HepG2 (cell line): ENCODE measurements around the gene COASY. TPM values are rescaled to one million over a fixed set of nuclear protein-coding genes. Genes with fewer than 3 reads are reported as not detected.

Source experiments
- RAD21 ChIP-seq: fragments of 450-650 bp; formaldehyde crosslinking; IDR thresholded peaks from 2 replicates; pipeline ENCODE4 v1.5.0; 2020; ENCODE audit warnings: mild to moderate bottlenecking
- SIN3A ChIP-seq: IDR thresholded peaks from 2 replicates; pipeline ENCODE4 v1.6.1; 2011; ENCODE audit warnings: low read depth, mild to moderate bottlenecking, control low read depth, low read length, borderline replicate concordance
- SOX13 ChIP-seq, 3 experiments: fragments of 450-650 bp in 1 of 3; sonication (generic) in 1 of 3; formaldehyde crosslinking in 1 of 3; IDR thresholded peaks in 2 of 3; conservative IDR thresholded peaks in 1 of 3; 2 replicates each; pipeline versions ENCODE4 v1.5.0 to v1.6.1; 2016 to 2020; ENCODE audit warnings: antibody characterized with exemption in 1 of 3, mild to moderate bottlenecking in 1 of 3, missing compliant biosample characterization in 1 of 3, missing genetic modification reagents in 1 of 3, moderate library complexity in 1 of 3
- ZNF138 ChIP-seq: sonication (generic); formaldehyde crosslinking; IDR thresholded peaks from 2 replicates; pipeline ENCODE4 v1.5.0; 2020; ENCODE audit warnings: mild to moderate bottlenecking, low read depth, missing genetic modification reagents
- ZNF589 ChIP-seq: sonication (generic); formaldehyde crosslinking; conservative IDR thresholded peaks from 2 replicates; pipeline ENCODE4 v1.8.0; 2022; ENCODE audit warnings: mild to moderate bottlenecking, moderate library complexity, missing genetic modification reagents
- ZNF670 ChIP-seq: sonication (generic); formaldehyde crosslinking; IDR thresholded peaks from 2 replicates; pipeline ENCODE4 v1.8.0; 2022; ENCODE audit warnings: mild to moderate bottlenecking, missing genetic modification reagents, borderline replicate concordance
- ZNF775 ChIP-seq: sonication (generic); formaldehyde crosslinking; IDR thresholded peaks from 2 replicates; pipeline ENCODE4 v1.4.0; 2020; ENCODE audit warnings: missing genetic modification reagents, mild to moderate bottlenecking, moderate library complexity, borderline replicate concordance
- ZSCAN30 ChIP-seq: sonication (generic); formaldehyde crosslinking; IDR thresholded peaks from 2 replicates; pipeline ENCODE4 v1.5.0; 2020; ENCODE audit warnings: mild to moderate bottlenecking, missing genetic modification reagents
- polyA plus RNA-seq, 8 experiments: library from polyadenylated mRNA; depleted of rRNA in 3 of 8; stranded (reverse) in 7 of 8; unstranded in 1 of 8; fragments of >200 nt; fragmentation: Illumina TruSeq in 4 of 8; extraction: Trizol in 4 of 8; gene quantifications; 2 replicates each; pipeline versions ENCODE4 v1.2.1 to v1.2.3, GENCODE V29; 2011 to 2016; ENCODE audit warnings: low read depth in 4 of 8, missing spikeins in 1 of 8, mixed read lengths in 1 of 8; ENCODE audit not compliant: insufficient read depth in 1 of 8
- total RNA-seq, 5 experiments: library from RNA; depleted of rRNA; stranded (reverse); fragments of >200 nt; fragmentation: Illumina TruSeq; extraction: Trizol; gene quantifications; 2 replicates each; pipeline ENCODE4 v1.2.3, GENCODE V29; 2016; ENCODE audit warnings: low read depth in 1 of 5
- TF ChIP-seq, protein P1 (sequence below): sonication (generic); formaldehyde crosslinking; IDR thresholded peaks from 2 replicates; pipeline ENCODE4 v1.9.0; 2021; ENCODE audit warnings: mild to moderate bottlenecking, missing genetic modification reagents
- TF ChIP-seq, protein P2 (sequence below): sonication (generic); formaldehyde crosslinking; IDR thresholded peaks from 2 replicates; pipeline ENCODE4 v1.4.0; 2020; ENCODE audit warnings: missing genetic modification reagents, borderline replicate concordance
- TF ChIP-seq, protein P3 (sequence below): sonication (generic); formaldehyde crosslinking; IDR thresholded peaks from 2 replicates; pipeline ENCODE4 v1.4.0; 2020; ENCODE audit warnings: missing genetic modification reagents
- TF ChIP-seq, protein P4 (sequence below): sonication (generic); formaldehyde crosslinking; IDR thresholded peaks from 2 replicates; pipeline ENCODE4 v1.8.0; 2022; ENCODE audit warnings: mild to moderate bottlenecking, missing genetic modification reagents, moderate library complexity
- TF ChIP-seq, protein P5 (sequence below): sonication (generic); formaldehyde crosslinking; IDR thresholded peaks from 2 replicates; pipeline ENCODE4 v1.5.0; 2020; ENCODE audit warnings: missing genetic modification reagents

COASY gene
- total and polyA plus RNA-seq, 2 of the 13 experiments (the other 11 are each of a cell fraction or from before 2014, with no cell fraction given): 90.7 to 125 TPM

DNA sequence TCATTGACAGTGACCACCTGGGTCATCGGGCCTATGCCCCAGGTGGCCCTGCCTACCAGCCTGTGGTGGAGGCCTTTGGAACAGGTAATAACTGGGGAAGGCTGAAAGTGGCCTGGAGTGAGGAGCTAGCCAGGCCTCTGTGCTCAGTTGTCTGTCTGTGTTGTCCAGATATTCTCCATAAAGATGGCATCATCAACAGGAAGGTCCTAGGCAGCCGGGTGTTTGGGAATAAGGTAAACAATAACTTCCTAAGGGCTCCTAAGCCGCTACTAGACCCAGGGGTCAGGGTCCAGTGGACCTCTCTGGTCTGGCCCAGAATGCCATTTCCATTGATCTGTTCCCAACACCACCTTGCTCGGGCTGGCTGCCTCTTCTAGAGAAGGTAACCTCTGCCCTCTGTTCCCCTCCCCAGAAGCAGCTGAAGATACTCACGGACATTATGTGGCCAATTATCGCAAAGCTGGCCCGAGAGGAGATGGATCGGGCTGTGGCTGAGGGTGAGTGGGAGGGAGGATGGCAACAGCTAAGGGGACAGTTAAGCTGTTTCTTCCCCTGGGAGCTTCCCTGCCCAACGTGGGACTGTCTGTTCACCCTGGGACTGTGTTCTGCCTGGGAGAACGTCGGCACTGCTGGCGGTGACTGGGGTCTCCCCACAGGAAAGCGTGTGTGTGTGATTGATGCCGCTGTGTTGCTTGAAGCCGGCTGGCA lies 3.0 kb downstream of the COASY start (continued):
- TF ChIP-seq, protein P1, sequence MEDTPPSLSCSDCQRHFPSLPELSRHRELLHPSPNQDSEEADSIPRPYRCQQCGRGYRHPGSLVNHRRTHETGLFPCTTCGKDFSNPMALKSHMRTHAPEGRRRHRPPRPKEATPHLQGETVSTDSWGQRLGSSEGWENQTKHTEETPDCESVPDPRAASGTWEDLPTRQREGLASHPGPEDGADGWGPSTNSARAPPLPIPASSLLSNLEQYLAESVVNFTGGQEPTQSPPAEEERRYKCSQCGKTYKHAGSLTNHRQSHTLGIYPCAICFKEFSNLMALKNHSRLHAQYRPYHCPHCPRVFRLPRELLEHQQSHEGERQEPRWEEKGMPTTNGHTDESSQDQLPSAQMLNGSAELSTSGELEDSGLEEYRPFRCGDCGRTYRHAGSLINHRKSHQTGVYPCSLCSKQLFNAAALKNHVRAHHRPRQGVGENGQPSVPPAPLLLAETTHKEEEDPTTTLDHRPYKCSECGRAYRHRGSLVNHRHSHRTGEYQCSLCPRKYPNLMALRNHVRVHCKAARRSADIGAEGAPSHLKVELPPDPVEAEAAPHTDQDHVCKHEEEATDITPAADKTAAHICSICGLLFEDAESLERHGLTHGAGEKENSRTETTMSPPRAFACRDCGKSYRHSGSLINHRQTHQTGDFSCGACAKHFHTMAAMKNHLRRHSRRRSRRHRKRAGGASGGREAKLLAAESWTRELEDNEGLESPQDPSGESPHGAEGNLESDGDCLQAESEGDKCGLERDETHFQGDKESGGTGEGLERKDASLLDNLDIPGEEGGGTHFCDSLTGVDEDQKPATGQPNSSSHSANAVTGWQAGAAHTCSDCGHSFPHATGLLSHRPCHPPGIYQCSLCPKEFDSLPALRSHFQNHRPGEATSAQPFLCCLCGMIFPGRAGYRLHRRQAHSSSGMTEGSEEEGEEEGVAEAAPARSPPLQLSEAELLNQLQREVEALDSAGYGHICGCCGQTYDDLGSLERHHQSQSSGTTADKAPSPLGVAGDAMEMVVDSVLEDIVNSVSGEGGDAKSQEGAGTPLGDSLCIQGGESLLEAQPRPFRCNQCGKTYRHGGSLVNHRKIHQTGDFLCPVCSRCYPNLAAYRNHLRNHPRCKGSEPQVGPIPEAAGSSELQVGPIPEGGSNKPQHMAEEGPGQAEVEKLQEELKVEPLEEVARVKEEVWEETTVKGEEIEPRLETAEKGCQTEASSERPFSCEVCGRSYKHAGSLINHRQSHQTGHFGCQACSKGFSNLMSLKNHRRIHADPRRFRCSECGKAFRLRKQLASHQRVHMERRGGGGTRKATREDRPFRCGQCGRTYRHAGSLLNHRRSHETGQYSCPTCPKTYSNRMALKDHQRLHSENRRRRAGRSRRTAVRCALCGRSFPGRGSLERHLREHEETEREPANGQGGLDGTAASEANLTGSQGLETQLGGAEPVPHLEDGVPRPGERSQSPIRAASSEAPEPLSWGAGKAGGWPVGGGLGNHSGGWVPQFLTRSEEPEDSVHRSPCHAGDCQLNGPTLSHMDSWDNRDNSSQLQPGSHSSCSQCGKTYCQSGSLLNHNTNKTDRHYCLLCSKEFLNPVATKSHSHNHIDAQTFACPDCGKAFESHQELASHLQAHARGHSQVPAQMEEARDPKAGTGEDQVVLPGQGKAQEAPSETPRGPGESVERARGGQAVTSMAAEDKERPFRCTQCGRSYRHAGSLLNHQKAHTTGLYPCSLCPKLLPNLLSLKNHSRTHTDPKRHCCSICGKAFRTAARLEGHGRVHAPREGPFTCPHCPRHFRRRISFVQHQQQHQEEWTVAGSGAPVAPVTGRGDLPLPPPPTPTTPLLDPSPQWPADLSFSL (CRISPR knock-in tag): no peak
- TF ChIP-seq RAD21 (no peak), ZNF138 (CRISPR knock-in tag) (no peak), SOX13 (IDR thresholded peaks at IDR 0.05) (no peak), SOX13 (CRISPR knock-in tag; conservative IDR thresholded peaks at IDR 0.05 in 1 of 2, IDR thresholded peaks at IDR 0.05 in 1 of 2) (peak in 1 of 2 experiments; percentile 69; a peak in 2 of 4 replicates), SIN3A (0 out of 2 replicates have a peak, but pooled peaks have one; percentile 43), ZNF775 (no peak), ZNF589 (CRISPR knock-in tag) (no peak), ZSCAN30 (no peak), ZNF670 (0 out of 2 replicates have a peak, but pooled peaks have one; percentile 74)
- TF ChIP-seq, protein P2, sequence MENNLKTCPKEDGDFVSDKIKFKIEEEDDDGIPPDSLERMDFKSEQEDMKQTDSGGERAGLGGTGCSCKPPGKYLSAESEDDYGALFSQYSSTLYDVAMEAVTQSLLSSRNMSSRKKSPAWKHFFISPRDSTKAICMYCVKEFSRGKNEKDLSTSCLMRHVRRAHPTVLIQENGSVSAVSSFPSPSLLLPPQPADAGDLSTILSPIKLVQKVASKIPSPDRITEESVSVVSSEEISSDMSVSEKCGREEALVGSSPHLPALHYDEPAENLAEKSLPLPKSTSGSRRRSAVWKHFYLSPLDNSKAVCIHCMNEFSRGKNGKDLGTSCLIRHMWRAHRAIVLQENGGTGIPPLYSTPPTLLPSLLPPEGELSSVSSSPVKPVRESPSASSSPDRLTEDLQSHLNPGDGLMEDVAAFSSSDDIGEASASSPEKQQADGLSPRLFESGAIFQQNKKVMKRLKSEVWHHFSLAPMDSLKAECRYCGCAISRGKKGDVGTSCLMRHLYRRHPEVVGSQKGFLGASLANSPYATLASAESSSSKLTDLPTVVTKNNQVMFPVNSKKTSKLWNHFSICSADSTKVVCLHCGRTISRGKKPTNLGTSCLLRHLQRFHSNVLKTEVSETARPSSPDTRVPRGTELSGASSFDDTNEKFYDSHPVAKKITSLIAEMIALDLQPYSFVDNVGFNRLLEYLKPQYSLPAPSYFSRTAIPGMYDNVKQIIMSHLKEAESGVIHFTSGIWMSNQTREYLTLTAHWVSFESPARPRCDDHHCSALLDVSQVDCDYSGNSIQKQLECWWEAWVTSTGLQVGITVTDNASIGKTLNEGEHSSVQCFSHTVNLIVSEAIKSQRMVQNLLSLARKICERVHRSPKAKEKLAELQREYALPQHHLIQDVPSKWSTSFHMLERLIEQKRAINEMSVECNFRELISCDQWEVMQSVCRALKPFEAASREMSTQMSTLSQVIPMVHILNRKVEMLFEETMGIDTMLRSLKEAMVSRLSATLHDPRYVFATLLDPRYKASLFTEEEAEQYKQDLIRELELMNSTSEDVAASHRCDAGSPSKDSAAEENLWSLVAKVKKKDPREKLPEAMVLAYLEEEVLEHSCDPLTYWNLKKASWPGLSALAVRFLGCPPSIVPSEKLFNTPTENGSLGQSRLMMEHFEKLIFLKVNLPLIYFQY: peak; percentile 100
- TF ChIP-seq, protein P3, sequence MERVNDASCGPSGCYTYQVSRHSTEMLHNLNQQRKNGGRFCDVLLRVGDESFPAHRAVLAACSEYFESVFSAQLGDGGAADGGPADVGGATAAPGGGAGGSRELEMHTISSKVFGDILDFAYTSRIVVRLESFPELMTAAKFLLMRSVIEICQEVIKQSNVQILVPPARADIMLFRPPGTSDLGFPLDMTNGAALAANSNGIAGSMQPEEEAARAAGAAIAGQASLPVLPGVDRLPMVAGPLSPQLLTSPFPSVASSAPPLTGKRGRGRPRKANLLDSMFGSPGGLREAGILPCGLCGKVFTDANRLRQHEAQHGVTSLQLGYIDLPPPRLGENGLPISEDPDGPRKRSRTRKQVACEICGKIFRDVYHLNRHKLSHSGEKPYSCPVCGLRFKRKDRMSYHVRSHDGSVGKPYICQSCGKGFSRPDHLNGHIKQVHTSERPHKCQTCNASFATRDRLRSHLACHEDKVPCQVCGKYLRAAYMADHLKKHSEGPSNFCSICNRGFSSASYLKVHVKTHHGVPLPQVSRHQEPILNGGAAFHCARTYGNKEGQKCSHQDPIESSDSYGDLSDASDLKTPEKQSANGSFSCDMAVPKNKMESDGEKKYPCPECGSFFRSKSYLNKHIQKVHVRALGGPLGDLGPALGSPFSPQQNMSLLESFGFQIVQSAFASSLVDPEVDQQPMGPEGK (CRISPR knock-in tag): peak; percentile 46; the same call in 1 of the 2 replicates
- TF ChIP-seq, protein P4, sequence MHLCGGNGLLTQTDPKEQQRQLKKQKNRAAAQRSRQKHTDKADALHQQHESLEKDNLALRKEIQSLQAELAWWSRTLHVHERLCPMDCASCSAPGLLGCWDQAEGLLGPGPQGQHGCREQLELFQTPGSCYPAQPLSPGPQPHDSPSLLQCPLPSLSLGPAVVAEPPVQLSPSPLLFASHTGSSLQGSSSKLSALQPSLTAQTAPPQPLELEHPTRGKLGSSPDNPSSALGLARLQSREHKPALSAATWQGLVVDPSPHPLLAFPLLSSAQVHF (CRISPR knock-in tag): no peak
- TF ChIP-seq, protein P5, sequence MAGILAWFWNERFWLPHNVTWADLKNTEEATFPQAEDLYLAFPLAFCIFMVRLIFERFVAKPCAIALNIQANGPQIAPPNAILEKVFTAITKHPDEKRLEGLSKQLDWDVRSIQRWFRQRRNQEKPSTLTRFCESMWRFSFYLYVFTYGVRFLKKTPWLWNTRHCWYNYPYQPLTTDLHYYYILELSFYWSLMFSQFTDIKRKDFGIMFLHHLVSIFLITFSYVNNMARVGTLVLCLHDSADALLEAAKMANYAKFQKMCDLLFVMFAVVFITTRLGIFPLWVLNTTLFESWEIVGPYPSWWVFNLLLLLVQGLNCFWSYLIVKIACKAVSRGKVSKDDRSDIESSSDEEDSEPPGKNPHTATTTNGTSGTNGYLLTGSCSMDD (CRISPR knock-in tag): no peak
